ENCODE data around the gene DIPK1C.

The DIPK1C gene

DNA sequence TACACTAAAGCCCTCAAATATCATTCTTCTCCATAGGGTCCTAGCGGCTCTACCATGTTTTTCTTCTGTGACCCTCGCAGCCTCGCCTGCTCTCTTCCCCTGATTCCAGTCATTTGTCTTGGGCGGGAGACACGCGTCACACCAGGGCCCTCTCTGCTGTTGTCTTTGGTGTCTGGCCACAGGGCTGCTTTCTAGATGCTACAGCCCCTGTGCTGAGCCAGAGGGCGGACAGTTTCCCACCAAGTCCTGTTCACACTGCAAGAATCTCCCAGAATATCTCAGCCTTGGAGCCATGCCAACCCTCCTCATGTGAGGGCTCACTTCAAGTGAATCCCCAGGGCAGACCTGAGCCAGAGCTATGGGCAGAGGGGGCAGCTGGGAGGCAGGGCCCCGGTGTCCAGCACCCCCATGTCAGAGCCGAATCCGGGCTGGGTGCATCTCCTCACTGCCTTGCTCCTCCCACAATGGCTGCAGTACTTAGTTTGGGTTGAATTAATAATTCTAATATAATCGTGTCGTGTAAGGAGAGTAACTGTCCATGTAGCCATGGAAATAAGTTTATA is 42.1 kb downstream of the DIPK1C start:
- DNase-seq, result no peak

DNA sequence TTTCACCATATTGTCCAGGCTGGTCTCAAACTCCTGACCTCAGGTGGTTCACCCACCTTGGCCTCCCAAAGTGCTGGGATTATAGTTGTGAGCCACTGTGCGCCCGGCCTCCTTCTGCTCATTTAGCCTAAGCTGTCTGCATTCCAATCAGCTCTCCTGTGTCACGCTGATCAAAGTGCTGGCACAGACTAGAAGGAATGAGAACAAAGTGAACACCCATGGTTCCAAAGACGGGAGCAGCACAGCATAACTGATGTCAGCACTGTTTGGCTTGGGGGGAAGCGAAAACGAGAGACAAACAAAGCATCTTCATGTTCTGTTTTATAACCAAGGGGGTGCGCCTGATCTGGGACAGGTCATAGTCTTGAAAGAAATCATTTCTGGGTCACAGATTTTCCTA is 43.3 kb downstream of the DIPK1C start:
- no peak for DNase-seq

DNA sequence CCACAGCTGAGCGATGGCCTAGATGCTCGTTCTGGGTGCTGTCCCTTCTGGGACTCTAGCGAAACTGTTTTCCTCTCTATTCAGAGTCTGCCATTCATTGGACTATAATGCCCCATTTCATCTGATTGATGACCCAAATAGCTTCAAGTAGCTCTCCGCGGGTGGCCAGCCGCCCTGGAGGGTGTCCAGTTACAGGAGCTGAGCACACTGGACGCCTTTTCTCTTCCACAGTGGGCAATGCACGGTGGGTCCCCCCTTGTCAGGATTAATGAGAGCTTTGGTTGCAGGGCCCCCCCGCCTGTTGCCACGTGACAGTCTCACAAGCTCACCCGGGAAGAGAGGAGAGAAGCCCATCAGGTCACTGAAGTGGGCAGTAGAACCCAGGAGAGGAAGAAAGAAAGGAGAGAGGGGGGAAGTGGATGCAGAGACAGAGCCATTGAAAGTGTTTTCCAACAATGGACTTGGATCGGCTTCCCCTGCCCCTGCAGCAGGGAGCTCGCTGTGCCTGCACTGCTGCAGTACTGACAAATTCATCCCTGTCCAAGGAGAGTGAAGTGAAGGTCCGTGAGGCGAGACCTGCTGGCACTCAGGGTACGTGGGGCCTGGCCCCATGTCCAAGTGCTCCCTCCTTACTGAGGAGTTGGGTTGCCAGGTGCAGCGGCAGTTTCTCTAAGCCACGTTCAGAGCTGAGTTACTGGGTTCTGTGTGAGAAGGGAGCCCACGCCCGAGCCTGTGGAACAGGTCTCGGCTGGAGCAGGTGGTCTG is 44.8 kb downstream of the DIPK1C start:
- no peak for DNase-seq

DNA sequence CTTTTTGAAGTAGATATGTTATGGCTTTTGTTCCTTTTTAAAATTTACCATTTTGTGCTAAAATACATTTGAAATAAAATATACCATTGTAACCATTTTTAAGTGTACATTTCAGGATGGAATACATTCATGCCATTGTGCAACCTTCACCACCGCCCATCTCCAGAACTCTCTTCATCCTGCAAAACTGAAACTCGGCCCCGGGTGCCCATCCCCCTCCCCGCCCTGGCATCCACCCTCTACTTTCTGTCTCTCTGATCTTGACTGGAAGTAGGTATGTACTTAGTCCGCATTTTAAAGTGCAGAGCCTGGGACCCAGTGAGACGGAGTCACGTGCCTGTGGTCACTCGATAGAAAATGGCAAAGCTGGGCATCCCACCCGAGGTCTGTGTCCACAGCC is 45.6 kb downstream of the DIPK1C start:
- no peak for DNase-seq

DNA sequence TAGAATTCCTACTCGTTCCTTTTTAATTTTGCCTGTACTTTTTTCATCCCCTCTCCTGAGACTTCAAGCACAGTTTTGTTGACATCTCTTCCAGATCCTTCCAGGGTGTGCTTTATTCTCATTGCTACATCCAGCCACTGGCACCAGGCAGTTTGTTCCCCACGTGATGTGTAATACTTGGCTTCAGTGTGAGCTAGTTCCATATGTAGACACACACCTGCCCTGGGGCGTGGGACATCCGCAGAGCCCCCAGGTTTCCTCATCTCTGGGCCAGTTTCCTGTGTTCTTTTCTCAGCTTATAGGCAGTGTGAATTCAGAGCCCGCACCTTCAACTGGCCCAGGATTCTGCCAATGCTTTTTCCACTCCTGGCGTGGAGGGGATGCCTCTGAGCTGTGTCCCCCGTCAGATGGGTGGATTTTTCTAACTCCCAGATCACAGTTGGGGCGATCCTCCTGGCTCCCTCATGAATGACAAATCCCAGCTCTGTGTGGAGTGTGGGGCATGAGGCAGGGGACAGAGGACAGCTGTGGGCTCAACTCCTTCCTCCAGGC is 46.6 kb downstream of the DIPK1C start:
- DNase-seq, result no peak

DNA sequence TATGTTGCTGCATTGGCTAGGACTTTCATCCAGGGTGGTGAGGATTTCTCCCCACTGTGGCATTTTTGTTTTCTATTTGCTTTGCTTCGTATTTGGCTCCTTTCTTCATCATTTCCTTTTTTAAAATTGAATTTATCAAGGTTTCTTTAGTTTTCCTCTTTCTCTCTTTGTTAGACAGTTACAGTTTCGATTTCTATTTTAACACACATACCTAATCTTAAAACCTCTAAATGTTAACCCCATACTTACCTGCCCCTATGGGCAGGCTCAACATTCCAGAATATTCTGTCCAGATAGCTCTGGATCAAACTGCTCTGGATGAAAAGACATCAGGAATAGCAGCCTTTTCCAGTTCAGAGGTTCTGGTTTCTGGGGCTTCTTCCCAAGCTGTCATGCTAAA is 49.2 kb downstream of the DIPK1C start:
- DNase-seq, result no peak

DNA sequence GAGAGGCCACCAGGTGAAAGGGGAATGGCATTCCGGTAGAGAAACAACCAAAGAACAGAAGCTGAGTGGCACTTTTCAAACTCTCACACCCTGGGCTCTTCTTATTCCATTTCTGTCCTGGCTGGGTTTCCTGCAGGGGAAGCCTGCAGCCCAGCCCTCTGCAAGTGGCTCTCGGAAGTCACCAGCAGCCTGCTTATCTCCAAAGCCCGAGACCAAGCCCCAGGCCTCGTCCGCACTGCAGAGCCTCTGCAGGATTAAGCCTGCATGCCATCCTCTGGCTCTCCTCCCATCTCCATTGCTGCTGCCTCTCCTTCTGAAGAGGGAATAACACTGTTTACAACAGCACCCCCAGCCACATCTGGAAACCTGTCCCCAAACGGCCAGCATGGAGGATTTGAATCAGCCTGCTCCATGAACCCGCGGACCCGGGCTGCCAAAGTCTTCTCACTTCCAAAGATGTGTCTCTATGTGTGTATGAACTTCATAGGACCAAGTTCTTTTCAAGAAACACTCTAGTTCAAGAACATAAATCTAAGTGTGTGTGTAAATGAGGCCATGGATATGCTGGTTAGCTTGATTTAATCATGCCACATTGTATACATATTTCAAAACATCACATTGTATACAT is 54.2 kb downstream of the DIPK1C start:
- no peak for DNase-seq

DNA sequence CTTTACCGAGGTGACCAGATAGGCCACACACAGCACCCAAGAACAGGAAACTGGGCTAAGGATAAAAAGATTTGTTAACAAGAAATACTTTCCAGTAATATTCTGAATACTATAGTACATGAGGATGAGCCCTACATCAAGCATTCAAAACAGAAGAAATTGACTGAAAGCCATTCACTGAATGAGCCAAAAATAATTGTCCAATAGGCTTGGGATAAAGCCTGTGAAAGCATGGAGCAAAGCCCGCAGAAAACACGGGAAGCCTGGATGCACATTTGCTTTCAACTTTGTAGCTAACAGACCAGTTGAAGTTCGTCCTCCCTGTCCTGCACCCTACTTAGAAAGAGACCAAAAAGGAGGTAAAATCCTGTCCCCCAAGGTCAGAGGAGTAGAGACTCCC is 56.3 kb downstream of the DIPK1C start:
- no peak for DNase-seq

DNA sequence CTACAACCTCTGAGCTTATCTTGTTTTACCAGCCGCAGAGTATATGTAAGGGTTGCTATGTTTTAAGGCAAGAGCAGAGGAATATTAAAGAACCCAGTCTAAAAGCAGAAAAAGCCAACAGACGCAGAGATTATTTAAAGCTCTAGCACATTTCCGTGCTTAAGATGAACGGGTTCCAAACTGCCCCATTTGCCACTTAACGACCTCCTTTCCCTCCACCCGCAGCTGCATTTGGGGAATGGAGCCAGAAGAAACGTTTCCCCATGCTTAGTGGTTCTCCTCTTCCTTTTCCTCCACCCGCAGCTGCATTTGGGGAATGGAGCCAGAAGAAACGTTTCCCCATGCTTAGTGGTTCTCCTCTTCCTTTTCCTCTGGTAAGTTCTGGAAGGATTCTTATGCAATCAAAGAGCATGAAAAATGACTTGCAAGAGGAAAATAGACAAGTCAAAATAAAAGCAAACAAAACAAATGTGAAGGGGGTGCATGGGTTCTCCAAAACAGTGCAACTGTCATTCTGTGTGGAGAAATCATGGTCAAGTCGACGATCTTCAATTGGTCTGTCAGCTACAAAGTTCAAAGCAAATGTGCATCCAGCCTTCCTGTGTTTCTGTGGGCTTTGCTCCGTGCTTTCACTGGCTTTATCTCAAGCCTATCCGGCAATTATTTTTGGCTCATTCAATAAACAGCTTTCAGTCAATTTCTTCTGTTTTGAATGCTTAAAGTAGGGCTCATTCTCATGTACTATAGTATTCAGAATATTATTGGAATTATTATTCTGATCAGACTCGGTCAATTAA is 57.8 kb downstream of the DIPK1C start:
- no peak for DNase-seq

- no peak for DNase-seq
These were observed 59.5 kb downstream of the DIPK1C start for GRCh38 chr18:74397572-74397971.

DNA sequence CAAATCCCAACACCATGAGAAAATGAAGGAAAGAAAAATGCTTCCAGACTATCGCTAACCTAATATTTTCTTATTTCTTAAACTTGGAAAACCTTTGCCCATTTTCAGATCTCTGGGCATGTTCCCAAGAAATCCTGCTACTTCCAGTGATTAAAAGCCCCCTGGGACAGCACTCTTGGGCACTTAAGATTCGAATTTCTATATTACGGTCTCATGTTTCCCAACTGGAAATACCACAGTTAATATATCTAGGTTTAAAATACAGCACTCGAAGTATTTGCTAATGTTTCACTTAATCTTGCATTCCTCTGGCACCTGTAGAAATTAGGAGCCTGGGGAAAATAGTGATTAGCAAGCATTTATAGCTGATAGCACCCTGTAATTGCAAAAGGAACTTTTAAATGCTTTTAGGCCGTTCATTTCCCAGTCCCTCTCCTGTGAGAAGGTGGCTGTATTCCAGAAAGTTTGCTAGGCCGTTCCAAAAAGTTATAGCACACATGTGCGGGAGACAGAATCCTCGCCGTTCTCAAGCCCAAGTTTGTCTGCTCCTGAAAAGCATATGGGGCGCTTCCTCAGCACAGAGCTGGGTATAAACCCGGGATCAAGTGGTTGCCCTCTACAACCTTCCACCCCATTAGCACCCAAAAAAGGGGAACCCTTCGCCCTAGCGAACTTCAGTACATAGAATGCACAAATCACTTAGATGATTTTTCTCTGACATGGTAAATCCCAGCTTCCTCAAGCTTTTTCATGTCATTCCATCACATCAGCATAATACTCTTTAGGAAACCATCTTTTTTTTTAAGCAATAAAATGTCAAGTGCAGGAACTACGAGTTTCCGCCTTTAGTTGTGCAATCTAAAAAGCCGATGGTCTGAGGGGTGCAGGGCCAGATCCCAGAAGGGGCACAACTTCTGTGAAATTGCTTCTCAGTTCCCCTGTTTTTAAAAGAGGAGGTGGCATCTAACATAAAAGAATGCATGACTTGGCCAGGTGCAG is 60.6 kb downstream of the DIPK1C start:
- DNase-seq, result no peak

DNA sequence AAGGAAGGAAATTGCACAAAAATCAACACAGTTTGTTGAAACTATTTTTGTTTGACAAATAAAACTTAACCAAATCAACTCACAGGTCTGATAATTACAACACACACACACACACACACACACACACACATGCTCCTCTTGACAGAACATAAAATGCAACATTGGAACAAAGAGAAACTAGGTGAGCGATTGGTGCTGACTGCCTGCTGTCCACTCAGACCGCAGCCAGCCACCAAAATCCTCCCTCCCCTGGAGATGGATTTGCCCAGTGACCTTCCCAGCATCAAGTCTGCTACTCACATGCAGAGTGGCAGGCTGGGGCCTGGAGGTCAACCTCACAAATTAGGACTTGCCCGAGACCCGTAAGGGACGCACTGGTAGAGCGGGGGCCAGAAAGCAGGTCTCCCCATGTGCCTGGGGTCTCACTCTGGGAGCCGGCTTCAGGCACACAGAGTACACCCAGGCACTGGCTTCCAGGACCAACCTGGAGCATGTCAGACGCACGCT is 61.4 kb downstream of the DIPK1C start:
- DNase-seq, result no peak

DNA sequence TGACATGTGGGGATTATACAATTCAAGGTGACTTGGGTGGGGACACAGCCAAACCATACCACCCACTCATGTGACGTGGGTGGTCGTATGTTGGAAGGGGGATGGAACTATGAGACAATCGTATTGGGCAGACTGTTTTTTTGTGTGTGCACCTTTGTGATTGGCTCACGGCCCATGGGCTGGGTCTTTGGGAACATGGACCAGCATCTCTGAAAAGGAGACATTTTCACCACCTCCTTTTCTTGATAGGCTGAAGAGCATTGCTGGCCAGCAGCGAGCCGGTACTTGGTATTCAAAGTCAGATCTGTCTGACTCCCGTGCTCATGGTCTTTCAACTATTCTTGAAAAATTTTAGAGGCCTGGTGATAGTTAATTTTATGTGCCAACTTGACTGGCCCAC is 62.1 kb downstream of the DIPK1C start:
- no peak for DNase-seq

- DNase-seq, result no peak
These were observed 64.8 kb downstream of the DIPK1C start for GRCh38 chr18:74392323-74392722.

- no peak for DNase-seq
These were observed 66.2 kb downstream of the DIPK1C start for GRCh38 chr18:74390900-74391299.

DNA sequence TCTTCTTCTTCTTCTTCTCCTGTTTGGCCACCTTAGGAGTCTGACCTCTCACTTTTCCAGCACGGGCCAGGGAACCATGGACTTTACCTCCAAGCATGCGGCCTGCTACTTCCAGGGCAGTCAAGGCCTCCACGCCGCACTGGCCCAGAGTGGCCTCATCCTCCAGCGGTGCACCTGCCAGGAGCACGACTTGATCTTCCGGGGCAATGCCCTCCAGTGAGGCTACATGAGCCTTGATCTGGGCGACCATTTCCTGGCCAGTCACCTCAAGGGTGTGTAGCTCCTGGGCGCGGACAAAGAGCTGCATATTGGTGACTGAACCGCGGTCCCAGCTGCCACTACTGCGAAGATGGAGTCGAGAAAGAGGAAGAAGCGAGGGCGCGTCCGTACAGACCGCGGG is 67.1 kb downstream of the DIPK1C start:
- DNase-seq, result no peak

DNA sequence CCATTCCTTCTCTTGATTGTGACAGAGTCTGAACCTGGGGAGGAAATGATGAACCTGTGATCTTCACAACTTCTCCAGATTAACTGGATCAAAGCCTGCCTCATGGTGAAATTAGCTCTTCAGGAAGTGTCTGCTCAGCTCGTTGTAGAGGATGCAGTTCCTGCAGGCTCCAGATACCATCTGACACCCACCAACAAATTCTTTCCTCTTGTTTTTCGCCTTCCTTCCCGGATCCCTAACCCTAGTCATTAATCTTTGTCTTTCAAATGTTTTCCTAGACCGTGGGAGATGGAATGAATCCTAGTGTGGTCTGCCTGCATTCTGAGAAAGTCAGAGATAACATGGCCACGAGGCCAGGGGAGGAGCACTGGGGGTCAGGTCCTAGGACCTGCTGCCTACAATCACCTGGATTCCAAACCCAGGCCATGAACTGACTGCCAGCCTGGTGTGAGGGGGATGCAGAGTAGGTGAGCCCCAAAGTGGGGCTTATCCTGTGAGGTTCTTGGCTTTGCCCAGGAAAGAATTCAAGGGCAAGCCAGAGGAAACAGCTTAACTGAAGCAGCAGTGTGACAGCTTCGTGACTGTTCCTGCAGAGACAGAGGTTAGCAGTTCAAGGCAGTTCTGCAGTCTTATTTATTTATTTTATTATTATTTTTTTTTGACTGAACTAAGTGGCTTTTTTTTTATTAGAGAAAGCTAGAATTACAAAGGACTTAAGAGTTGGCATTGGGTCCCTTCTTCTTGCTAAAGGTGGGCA is 67.8 kb downstream of the DIPK1C start:
- no peak for DNase-seq

- DNase-seq, result no peak
These were observed 68.9 kb downstream of the DIPK1C start for GRCh38 chr18:74388227-74388626.

DNA sequence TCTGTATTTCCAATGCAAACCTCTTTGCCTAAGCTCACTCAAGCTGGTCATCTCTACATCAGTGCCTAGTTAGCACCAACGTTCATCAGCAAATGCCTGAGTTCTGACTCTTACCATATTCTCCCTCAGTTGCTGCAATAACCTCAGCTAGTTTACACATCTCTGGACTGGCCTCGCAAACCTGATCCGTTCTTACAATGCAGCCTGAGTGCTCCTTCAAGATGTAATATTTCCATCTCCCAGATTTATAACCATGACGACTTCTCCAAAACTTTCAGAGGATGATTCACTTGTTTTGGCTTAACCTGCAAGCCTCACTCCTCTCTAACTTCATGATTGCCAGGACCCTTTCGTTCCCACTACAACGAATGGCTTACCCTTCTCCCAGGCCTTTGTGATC is 69.7 kb downstream of the DIPK1C start:
- no peak for DNase-seq
